Osteoblast (primary cell): Measurements from ENCODE around the gene THOP1. TPM values are rescaled to one million over a fixed set of nuclear protein-coding genes. Genes with fewer than 3 reads are reported as not detected.
A peak's percentile ranks its signal among the peaks of the same experiment; 100 is the strongest.

Source experiments
- DNase-seq: peaks from one replicate; pipeline ENCODE4 v3.0.0; 2011; ENCODE audit warnings: low spot score, mixed read lengths; ENCODE audit not compliant: insufficient read length; ENCODE audit errors: missing footprints
- H2AFZ ChIP-seq: 2 replicates; pipeline ENCODE4 v1.6.0; 2011; ENCODE audit warnings: mild to moderate bottlenecking, low read length
- H3K27ac ChIP-seq: 2 replicates; pipeline ENCODE4 v1.5.1; 2011; ENCODE audit warnings: mild to moderate bottlenecking, low read depth, low read length, moderate library complexity
- H3K27me3 ChIP-seq: 2 replicates; pipeline ENCODE4 v1.6.0; 2012; ENCODE audit warnings: mild to moderate bottlenecking, control low read depth, inconsistent platforms, low read length, moderate library complexity; ENCODE audit not compliant: insufficient read depth
- H3K36me3 ChIP-seq: 2 replicates; pipeline ENCODE4 v1.5.1; 2011; ENCODE audit warnings: mild to moderate bottlenecking, low read length, control low read depth, moderate library complexity; ENCODE audit not compliant: insufficient read depth
- H3K4me1 ChIP-seq: 2 replicates; pipeline ENCODE4 v1.5.1; 2011; ENCODE audit warnings: mild to moderate bottlenecking, low read length, control low read depth, moderate library complexity; ENCODE audit not compliant: insufficient read depth
- H3K4me2 ChIP-seq: 2 replicates; pipeline ENCODE4 v1.6.0; 2011; ENCODE audit warnings: mild to moderate bottlenecking, low read length; ENCODE audit not compliant: insufficient read depth
- H3K4me3 ChIP-seq: fragments of 200-600 bp; sonication (generic); 3 replicates; pipeline ENCODE4 v1.5.1; 2012; ENCODE audit warnings: mild to moderate bottlenecking, low read length, inconsistent platforms; ENCODE audit not compliant: insufficient read depth
- H3K79me2 ChIP-seq: 2 replicates; pipeline ENCODE4 v1.6.0; 2012; ENCODE audit warnings: mild to moderate bottlenecking, low read length, control low read depth, inconsistent platforms; ENCODE audit not compliant: insufficient read depth
- H3K9me3 ChIP-seq: 2 replicates; pipeline ENCODE4 v1.5.1; 2011; ENCODE audit warnings: low read depth, low read length, control low read depth
- H4K20me1 ChIP-seq: 2 replicates; pipeline ENCODE4 v1.6.0; 2012; ENCODE audit warnings: mild to moderate bottlenecking, low read length, control low read depth; ENCODE audit not compliant: insufficient read depth
- CTCF ChIP-seq: IDR thresholded peaks from 2 replicates; pipeline ENCODE4 v1.5.1; 2011; ENCODE audit warnings: mild to moderate bottlenecking, low read depth, low read length, moderate library complexity; ENCODE audit errors: extremely low read depth
- total RNA-seq: library from RNA; depleted of rRNA; stranded (reverse); fragments of >200 nt; gene quantifications from 2 replicates; pipeline ENCODE4 v1.2.3, GENCODE V29; 2012

THOP1 gene
- total RNA-seq, 1 donor, result 45.6 TPM

- Histone ChIP-seq H2AFZ (no peak overlapping the region), H4K20me1 (peaks cover 54% of the 10 kb centered on the region), H3K4me1 (peaks cover 30% of the 10 kb centered on the region), H3K79me2 (peaks cover 89% of the 10 kb centered on the region), H3K27me3 (no peaks in the 10 kb centered on the region), H3K4me2 (no peak overlapping the region), H3K4me3 (no peak overlapping the region), H3K27ac (peak overlapping the region; percentile 51), H3K36me3 (peaks cover 4% of the 10 kb centered on the region), H3K9me3 (no peaks in the 10 kb centered on the region)
- TF ChIP-seq CTCF, result no peak
- DNase-seq, result no peak
Measured at GRCh38 chr19:2779121-2779740, 6.1 kb upstream of the THOP1 start.

- DNase-seq, result no peak
- no peak for TF ChIP-seq CTCF
- H4K20me1 ChIP-seq, result peaks cover 43% of the 10 kb centered on the region
Measured at GRCh38 chr19:2780284-2780683, 5.0 kb upstream of the THOP1 start.

GRCh38 chr19:2782329-2782935 lies 2.9 kb upstream of the THOP1 start:
- peak overlapping the region; percentile 93 for H3K27ac ChIP-seq
- peaks cover 32% of the 10 kb centered on the region for H4K20me1 ChIP-seq
- H3K36me3 ChIP-seq, result peaks cover 2% of the 10 kb centered on the region
- no peaks in the 10 kb centered on the region for H3K9me3 ChIP-seq
- peaks cover 32% of the 10 kb centered on the region for H3K4me1 ChIP-seq
- DNase-seq, result no peak
- H3K4me3 ChIP-seq, result peak overlapping the region; percentile 100
- no peaks in the 10 kb centered on the region for H3K27me3 ChIP-seq
- H2AFZ ChIP-seq, result peak overlapping the region; percentile 90
- peaks cover 77% of the 10 kb centered on the region for H3K79me2 ChIP-seq
- TF ChIP-seq CTCF, result no peak
- H3K4me2 ChIP-seq, result peak overlapping the region; percentile 79

More at GRCh38 chr19:2780284-2780683, 5.0 kb upstream of the THOP1 start:
- peaks cover 34% of the 10 kb centered on the region for H3K4me1 ChIP-seq
- no peak overlapping the region for H2AFZ ChIP-seq
- peaks cover 4% of the 10 kb centered on the region for H3K36me3 ChIP-seq
- no peaks in the 10 kb centered on the region for H3K9me3 ChIP-seq
- no peak overlapping the region for H3K27ac ChIP-seq
- H3K79me2 ChIP-seq, result peaks cover 79% of the 10 kb centered on the region
- no peaks in the 10 kb centered on the region for H3K27me3 ChIP-seq
- H3K4me2 ChIP-seq, result no peak overlapping the region
- H3K4me3 ChIP-seq, result no peak overlapping the region

- H3K4me3 ChIP-seq, result peak within 1 kb of the TSS; percentile 100
- DNase-seq, result peak; percentile 100
- H3K27ac ChIP-seq, result peak within 1 kb of the TSS; percentile 93
- peaks cover 6% of the 10 kb centered on the region for H3K36me3 ChIP-seq
- peak; percentile 39 for TF ChIP-seq CTCF
- H3K79me2 ChIP-seq, result peaks cover 77% of the 10 kb centered on the region
- H3K9me3 ChIP-seq, result no peaks in the 10 kb centered on the region
- H3K4me1 ChIP-seq, result peaks cover 32% of the 10 kb centered on the region
- peaks cover 29% of the 10 kb centered on the region for H4K20me1 ChIP-seq
- peak within 1 kb of the TSS; percentile 79 for H3K4me2 ChIP-seq
- peak within 1 kb of the TSS; percentile 90 for H2AFZ ChIP-seq
- no peaks in the 10 kb centered on the region for H3K27me3 ChIP-seq
Measured at GRCh38 chr19:2782936-2783780, 2.1 kb upstream of the THOP1 start, which contains the start of gene SGTA. TSS of gene SGTA (minus strand) at chr19:2783273. CDS start at chr19:2769068, 14,205 bp downstream.
